Tibial nerve (tissue), 4 donors: ENCODE results near the gene PTPRM.

Source experiments
- CTCF ChIP-seq, 5 experiments: fragments of 200-600 bp in 3 of 5; fragments of 450-650 bp in 2 of 5; sonication (generic) in 3 of 5; IDR thresholded peaks; one replicate each; pipeline ENCODE4 v1.5.1; 2016 to 2019; ENCODE audit warnings: antibody characterized with exemption in 5 of 5, mild to moderate bottlenecking in 3 of 5, moderate library complexity in 2 of 5
- EP300 ChIP-seq, 2 donors: sonication (generic); formaldehyde crosslinking; IDR thresholded peaks; one replicate each; pipeline ENCODE4 v1.6.1; 2017; ENCODE audit warnings: antibody characterized with exemption in 2 of 2, mild to moderate bottlenecking in 1 of 2
- POLR2A ChIP-seq, 2 donors: fragments of 450-650 bp; IDR thresholded peaks; one replicate each; pipeline ENCODE4 v1.6.1; 2017; ENCODE audit warnings: antibody characterized with exemption in 2 of 2, mild to moderate bottlenecking in 2 of 2, moderate library complexity in 2 of 2

GRCh38 chr18:8272254-8272653 lies 705.1 kb downstream of the PTPRM start:
- TF ChIP-seq CTCF (IDR thresholded peaks at IDR 0.05) (no peak), POLR2A (IDR thresholded peaks at IDR 0.05) (no peak), EP300 (IDR thresholded peaks at IDR 0.05) (no peak)
